GM10266 (cell line): ENCODE results near the gene UQCC5.

ENCODE experiments used
- DNase-seq: peaks from one replicate; pipeline ENCODE4 v3.0.0; 2012; ENCODE audit errors: extremely low spot score
- TF ChIP-seq, protein P1 (sequence below): IDR thresholded peaks from 2 replicates; pipeline ENCODE4 v1.5.1; 2012; ENCODE audit warnings: mild to moderate bottlenecking, low read depth; ENCODE audit not compliant: control insufficient read depth, insufficient read depth; ENCODE audit errors: missing control alignments

The UQCC5 gene

DNA sequence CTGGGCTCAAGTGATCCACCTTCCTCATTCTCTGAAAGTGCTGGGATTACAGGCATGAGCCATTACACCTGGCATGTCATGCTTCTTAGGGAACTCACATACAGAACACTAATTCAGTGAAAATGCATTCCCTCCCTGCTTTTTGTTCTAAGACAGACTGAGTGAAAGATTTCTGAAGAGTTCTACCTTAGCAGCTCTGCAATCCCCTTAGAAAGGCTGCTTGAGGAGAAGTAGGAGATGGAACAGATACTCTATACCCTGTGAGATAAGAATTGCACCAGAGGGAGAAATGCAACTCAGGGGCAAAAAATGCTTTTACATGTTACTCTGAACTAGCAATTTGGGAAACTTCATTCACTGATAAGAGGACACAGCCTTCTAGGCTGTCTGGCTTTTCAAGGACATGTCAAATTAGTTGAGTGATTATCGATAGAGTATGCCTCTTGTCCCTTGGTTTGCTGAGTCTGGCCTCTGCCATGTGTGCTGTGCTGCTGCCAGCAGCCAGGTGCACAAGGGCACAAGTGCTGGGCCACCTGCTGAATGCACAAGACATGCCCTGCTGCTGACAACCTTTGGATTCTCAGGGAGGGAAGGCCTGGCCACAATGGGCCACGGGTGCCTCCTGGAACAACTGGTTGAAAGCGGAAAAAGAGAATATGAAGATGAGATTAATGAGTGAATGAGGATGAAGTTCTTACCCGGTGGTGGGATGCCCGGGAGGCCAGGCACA lies 17.8 kb downstream of the UQCC5 start:
- TF ChIP-seq, protein P1, sequence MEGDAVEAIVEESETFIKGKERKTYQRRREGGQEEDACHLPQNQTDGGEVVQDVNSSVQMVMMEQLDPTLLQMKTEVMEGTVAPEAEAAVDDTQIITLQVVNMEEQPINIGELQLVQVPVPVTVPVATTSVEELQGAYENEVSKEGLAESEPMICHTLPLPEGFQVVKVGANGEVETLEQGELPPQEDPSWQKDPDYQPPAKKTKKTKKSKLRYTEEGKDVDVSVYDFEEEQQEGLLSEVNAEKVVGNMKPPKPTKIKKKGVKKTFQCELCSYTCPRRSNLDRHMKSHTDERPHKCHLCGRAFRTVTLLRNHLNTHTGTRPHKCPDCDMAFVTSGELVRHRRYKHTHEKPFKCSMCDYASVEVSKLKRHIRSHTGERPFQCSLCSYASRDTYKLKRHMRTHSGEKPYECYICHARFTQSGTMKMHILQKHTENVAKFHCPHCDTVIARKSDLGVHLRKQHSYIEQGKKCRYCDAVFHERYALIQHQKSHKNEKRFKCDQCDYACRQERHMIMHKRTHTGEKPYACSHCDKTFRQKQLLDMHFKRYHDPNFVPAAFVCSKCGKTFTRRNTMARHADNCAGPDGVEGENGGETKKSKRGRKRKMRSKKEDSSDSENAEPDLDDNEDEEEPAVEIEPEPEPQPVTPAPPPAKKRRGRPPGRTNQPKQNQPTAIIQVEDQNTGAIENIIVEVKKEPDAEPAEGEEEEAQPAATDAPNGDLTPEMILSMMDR: no peak
- DNase-seq: no peak

DNA sequence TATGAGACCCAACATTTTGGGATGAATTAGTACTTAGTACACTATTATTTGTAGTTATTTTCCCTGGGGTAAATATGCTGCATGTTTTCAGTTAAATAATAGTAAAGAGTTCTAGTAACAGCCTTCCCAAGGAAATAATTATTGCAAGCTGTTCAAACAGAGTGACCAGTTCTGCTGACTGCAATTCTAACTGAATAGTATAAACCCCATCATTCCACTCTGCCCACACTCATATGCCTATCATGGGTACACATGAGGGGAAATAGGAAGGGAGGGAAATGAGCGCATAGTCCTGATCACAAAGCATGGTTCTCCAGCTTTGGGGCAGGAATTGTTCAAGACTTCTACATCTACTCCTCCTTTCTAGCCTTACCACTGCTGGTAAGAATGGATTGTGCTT lies 18.7 kb downstream of the UQCC5 start:
- TF ChIP-seq, protein P1: no peak
- no peak for DNase-seq

DNA sequence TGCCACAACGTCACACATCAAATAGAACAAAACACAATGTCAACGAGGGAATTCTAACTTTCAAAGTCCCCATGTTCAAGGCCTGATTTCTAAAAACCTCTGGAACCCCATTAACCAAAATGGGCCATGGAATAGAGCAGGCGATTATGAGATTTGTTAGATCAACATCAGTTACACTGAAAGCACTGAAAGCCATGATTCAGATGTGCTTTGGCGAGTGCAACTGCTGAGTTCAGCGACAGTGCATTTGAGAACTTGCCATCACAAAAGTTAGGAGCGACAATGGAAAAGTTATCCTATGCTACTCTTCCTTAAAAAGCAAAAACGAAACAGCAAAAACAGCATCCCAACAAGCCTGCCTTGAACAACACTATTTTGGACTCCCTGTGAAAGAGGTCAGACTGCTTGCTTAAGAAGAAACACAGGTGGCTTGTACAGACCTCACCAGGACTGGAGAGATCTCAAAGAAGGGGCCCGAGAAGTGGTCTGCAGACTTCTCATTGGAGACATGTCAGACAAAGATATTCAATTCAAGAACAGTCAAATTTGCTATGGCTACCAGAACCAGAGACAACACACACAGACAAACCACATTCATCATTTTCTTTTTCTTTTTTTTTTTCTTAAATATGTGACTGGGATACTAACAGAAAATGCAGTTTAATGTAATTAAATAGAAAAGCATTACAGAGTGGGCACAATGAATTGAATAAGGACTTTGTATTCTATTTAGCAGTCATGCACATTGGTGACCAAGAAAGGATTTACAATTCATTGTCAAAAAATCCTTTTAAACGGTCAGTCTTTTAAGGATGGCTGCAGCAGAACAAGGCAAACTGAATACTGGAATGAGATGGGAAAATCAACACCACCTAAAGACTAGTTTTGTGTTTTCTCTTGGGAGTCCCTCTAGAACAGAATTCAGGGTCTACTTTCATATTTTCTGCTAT lies 20.9 kb downstream of the UQCC5 start:
- no peak for DNase-seq
- TF ChIP-seq, protein P1: no peak

DNA sequence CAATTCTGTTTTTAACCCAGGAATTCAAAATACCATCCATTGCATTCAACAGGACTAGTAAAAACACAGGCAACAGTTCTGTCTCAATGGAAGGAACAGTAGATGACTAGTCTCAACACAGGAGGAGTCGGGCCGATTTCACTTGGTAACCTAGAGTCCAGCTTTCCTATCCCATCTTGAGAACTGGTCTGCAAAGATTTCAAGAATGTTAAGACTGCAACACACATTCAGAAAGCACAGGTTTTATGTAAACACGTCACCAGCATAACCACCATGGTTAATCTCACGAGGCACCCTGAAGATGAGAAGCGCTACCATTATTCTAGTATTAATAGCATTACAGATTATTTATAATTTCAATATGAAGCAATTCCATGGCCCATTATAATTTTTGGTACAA lies 22.0 kb downstream of the UQCC5 start:
- no peak for DNase-seq
- TF ChIP-seq, protein P1: no peak

DNA sequence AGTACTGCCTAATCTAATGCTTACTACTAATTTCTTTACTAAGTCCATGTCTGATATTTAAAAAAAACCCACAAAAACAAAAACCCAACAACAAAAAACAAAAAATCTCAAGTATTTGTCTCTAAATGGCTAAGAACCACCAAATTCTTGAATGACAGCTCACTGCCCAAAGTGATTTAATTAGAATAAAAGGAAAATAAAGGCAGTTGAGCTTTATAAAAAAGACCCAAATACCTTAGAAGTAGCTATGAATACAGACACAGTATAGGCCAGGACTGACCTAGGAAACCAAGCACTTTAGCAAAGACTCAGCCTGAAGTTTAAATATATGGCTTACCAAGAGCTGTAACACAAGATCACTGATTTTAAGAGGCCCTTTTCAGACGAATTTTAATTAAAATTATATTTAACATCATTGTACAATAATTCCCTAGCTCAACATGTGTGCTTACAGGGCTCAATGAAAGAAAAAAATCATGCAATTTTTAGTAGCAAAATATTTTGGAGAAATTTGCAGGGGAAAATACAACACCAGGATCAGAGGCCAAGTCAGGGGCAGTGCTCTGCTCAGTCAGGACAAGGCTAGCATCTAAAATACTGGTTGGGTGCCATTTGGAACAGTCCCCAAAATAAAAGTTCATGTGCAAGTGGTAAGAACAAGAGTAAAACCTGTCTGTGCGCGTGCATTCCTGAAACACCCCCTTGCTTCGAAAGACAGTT lies 24.8 kb downstream of the UQCC5 start:
- DNase-seq: no peak
- TF ChIP-seq, protein P1: no peak

DNA sequence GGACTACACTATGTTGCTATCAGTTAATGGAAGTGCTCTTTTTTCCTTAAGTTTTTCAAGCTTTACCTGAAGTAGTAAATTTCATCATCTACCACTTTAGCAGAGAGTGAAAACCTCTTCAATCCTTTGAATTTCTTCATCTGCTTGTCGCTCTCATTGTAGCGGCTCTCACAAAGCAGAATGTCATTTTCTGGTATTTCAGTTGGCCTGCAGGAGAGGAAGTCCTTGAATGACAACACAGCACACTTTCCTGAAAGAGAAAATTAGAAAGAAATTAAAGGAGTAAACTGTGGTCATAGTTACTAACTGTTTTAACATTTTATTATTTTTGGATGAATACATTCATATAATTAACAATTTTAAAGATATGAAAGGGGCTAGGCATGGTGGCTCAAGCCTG lies 27.6 kb downstream of the UQCC5 start:
- no peak for DNase-seq

More for the DNA sequence above, 27.6 kb downstream of the UQCC5 start:
- TF ChIP-seq, protein P1: no peak
